SK-N-SH treated with all-trans-retinoic acid at 6 μM for 48 hours (cell line): ENCODE measurements around the gene CXCL8.

ENCODE experiments used
- ATAC-seq: fragments of 200-7000 bp; cut with Tn5 transposase; 3 replicates; pipeline ENCODE4 v1.9.1; 2020; ENCODE audit warnings: mild to moderate bottlenecking, moderate library complexity
- ARNTL ChIP-seq: fragments of 450-650 bp; formaldehyde crosslinking; IDR thresholded peaks from 2 replicates; pipeline ENCODE4 v1.5.0; 2020; ENCODE audit warnings: low read depth, mild to moderate bottlenecking, moderate library complexity, borderline replicate concordance
- BACH2 ChIP-seq: fragments of 250-450 bp; sonication (Bioruptor Pico); IDR thresholded peaks from 2 replicates; pipeline ENCODE4 v1.9.0; 2021; ENCODE audit warnings: mild to moderate bottlenecking, borderline replicate concordance
- CREB5 ChIP-seq: fragments of 250-450 bp; sonication (Bioruptor Pico); IDR thresholded peaks from 2 replicates; pipeline ENCODE4 v1.5.1; 2020; ENCODE audit warnings: low read depth, mild to moderate bottlenecking, moderate library complexity
- CSDC2 ChIP-seq: fragments of 250-450 bp; sonication (Bioruptor Pico); IDR thresholded peaks from 2 replicates; pipeline ENCODE4 v1.5.0; 2020; ENCODE audit warnings: mild to moderate bottlenecking, moderate library complexity
- CSRNP3 ChIP-seq: fragments of 250-450 bp; sonication (Bioruptor Pico); IDR thresholded peaks from 2 replicates; pipeline ENCODE4 v1.5.1; 2021; ENCODE audit warnings: mild to moderate bottlenecking, moderate library complexity
- ESRRG ChIP-seq: fragments of 250-450 bp; sonication (Bioruptor Pico); IDR thresholded peaks from 2 replicates; pipeline ENCODE4 v1.6.1; 2021; ENCODE audit warnings: mild to moderate bottlenecking
- GLIS3 ChIP-seq: fragments of 250-450 bp; sonication (Bioruptor Pico); IDR thresholded peaks from 2 replicates; pipeline ENCODE4 v1.5.0; 2020; ENCODE audit warnings: mild to moderate bottlenecking, moderate library complexity
- OSR1 ChIP-seq: fragments of 250-450 bp; sonication (Bioruptor Pico); IDR thresholded peaks from 2 replicates; pipeline ENCODE4 v1.8.0; 2022; ENCODE audit warnings: moderate library complexity, mild to moderate bottlenecking, inconsistent platforms
- PATZ1 ChIP-seq: fragments of 250-450 bp; sonication (Bioruptor Pico); IDR thresholded peaks from 2 replicates; pipeline ENCODE4 v1.8.0; 2020; ENCODE audit warnings: mild to moderate bottlenecking, moderate library complexity, borderline replicate concordance
- PPARA ChIP-seq: fragments of 250-450 bp; sonication (Bioruptor Pico); IDR thresholded peaks from 2 replicates; pipeline ENCODE4 v1.5.0; 2020; ENCODE audit warnings: mild to moderate bottlenecking, borderline replicate concordance
- RARB ChIP-seq: fragments of 250-450 bp; sonication (Bioruptor Pico); IDR thresholded peaks from 2 replicates; pipeline ENCODE4 v1.8.0; 2021; ENCODE audit warnings: mild to moderate bottlenecking, moderate library complexity
- TCF4 ChIP-seq: fragments of 250-450 bp; sonication (Bioruptor Pico); IDR thresholded peaks from 2 replicates; pipeline ENCODE4 v1.8.0; 2021; ENCODE audit warnings: mild to moderate bottlenecking, moderate library complexity, borderline replicate concordance
- TOX ChIP-seq: fragments of 250-450 bp; sonication (Bioruptor Pico); IDR thresholded peaks from 2 replicates; pipeline ENCODE4 v1.8.0; 2021; ENCODE audit warnings: mild to moderate bottlenecking, moderate library complexity, borderline replicate concordance
- TSHZ2 ChIP-seq: fragments of 250-450 bp; sonication (Bioruptor Pico); IDR thresholded peaks from 2 replicates; pipeline ENCODE4 v1.5.0; 2020; ENCODE audit warnings: mild to moderate bottlenecking, moderate library complexity
- ZC3H10 ChIP-seq: fragments of 250-450 bp; sonication (Bioruptor Pico); IDR thresholded peaks from 2 replicates; pipeline ENCODE4 v1.5.1; 2021; ENCODE audit warnings: mild to moderate bottlenecking, moderate library complexity
- ZFP3 ChIP-seq: fragments of 250-450 bp; sonication (Bioruptor Pico); IDR thresholded peaks from 2 replicates; pipeline ENCODE4 v1.5.0; 2020; ENCODE audit warnings: mild to moderate bottlenecking, moderate library complexity
- ZFP30 ChIP-seq: fragments of 450-650 bp; formaldehyde crosslinking; IDR thresholded peaks from 2 replicates; pipeline ENCODE4 v1.5.0; 2022; ENCODE audit warnings: mild to moderate bottlenecking, moderate library complexity
- ZNF565 ChIP-seq: fragments of 450-650 bp; formaldehyde crosslinking; conservative IDR thresholded peaks from 2 replicates; pipeline ENCODE4 v1.5.0; 2020; ENCODE audit warnings: low read depth, mild to moderate bottlenecking, moderate library complexity
- ZNF70 ChIP-seq: fragments of 450-650 bp; formaldehyde crosslinking; IDR thresholded peaks from 2 replicates; pipeline ENCODE4 v1.5.0; 2020; ENCODE audit warnings: mild to moderate bottlenecking, moderate library complexity

Gene CXCL8

GRCh38 chr4:73707918-73708577 lies 32.3 kb upstream of the CXCL8 start:
- peak; percentile 80 for ATAC-seq

GRCh38 chr4:73709451-73710033 lies 30.8 kb upstream of the CXCL8 start:
- ATAC-seq, result no peak
- TF ChIP-seq OSR1 (CRISPR knock-in tag), result no peak
- TF ChIP-seq CREB5, result no peak
- TF ChIP-seq ESRRG, result no peak
- no peak for TF ChIP-seq RARB (CRISPR knock-in tag)
- no peak for TF ChIP-seq CSDC2 (CRISPR knock-in tag)
- TF ChIP-seq CSRNP3 (CRISPR knock-in tag), result no peak

More at GRCh38 chr4:73707918-73708577, 32.3 kb upstream of the CXCL8 start:
- no peak for TF ChIP-seq ARNTL (CRISPR knock-in tag)
- peak; percentile 24; the same call in 1 of the 2 replicates for TF ChIP-seq ZFP3 (CRISPR knock-in tag)

- TF ChIP-seq ZFP3 (CRISPR knock-in tag) (no peak), PPARA (CRISPR knock-in tag) (no peak), CSRNP3 (CRISPR knock-in tag) (no peak), ZNF565 (CRISPR knock-in tag) (no peak), CSDC2 (CRISPR knock-in tag) (no peak), TSHZ2 (no peak), PATZ1 (CRISPR knock-in tag) (no peak), TOX (CRISPR knock-in tag) (no peak), GLIS3 (no peak), BACH2 (CRISPR knock-in tag) (no peak), RARB (CRISPR knock-in tag) (no peak), TCF4 (no peak), ZFP30 (no peak), ESRRG (no peak), ZNF70 (no peak), CREB5 (no peak), ZC3H10 (CRISPR knock-in tag) (no peak)
- ATAC-seq, result no peak
Measured at GRCh38 chr4:73710094-73710493, 30.3 kb upstream of the CXCL8 start.
